ENCODE data around the gene NOCT.
"Not testable (repeated sequence)": the region's sequence is repeated elsewhere in the genome, so short reads cannot be mapped to it uniquely, and the experiment has no call there.

The NOCT gene

GRCh38 chr4:138984647-138985046 is 30.9 kb upstream of the NOCT start:
- CTCF ChIA-PET: no interaction called here

GRCh38 chr4:138992676-138993075 is 22.9 kb upstream of the NOCT start:
- ChIA-PET POLR2A (no interaction called here), CTCF (no interaction called here)
- no peak for TF ChIP-seq CTCF (IDR thresholded peaks at IDR 0.05; ENCODE audit: control extremely low read depth, extremely low read depth, low read depth, missing control alignments)
- DNase-seq (ENCODE audit: extremely low spot score): no peak

More at GRCh38 chr4:138984647-138985046, 30.9 kb upstream of the NOCT start:
- TF ChIP-seq CTCF (IDR thresholded peaks at IDR 0.05; ENCODE audit: control extremely low read depth, extremely low read depth, low read depth, missing control alignments): no peak
- POLR2A ChIA-PET: no interaction called here
- no peak for DNase-seq (ENCODE audit: extremely low spot score)

- ChIA-PET POLR2A (no interaction called here), CTCF (no interaction called here)
- DNase-seq (ENCODE audit: extremely low spot score): no peak
- TF ChIP-seq CTCF (IDR thresholded peaks at IDR 0.05; ENCODE audit: control extremely low read depth, extremely low read depth, low read depth, missing control alignments): no peak
These were observed 19.5 kb upstream of the NOCT start for GRCh38 chr4:138996090-138996489.

- ChIA-PET CTCF (interaction anchor here (1.5 kb wide), 1 partner anchor 31 kb away, joined by 4 read pairs; no protein-coding TSS in a partner anchor), POLR2A (no interaction called here)
- no peak for DNase-seq (ENCODE audit: extremely low spot score)
- TF ChIP-seq CTCF (IDR thresholded peaks at IDR 0.05; ENCODE audit: control extremely low read depth, extremely low read depth, low read depth, missing control alignments): no peak
These were observed 15.9 kb upstream of the NOCT start for GRCh38 chr4:138999666-139000065.

GRCh38 chr4:139000134-139000533 is 15.4 kb upstream of the NOCT start:
- CTCF ChIA-PET: interaction anchor here (1.5 kb wide), 2 partner anchors 19 to 31 kb away, joined by 3 to 4 read pairs; no protein-coding TSS in a partner anchor
- DNase-seq (ENCODE audit: extremely low spot score): not testable (repeated sequence)

GRCh38 chr4:139001430-139001829 is 14.2 kb upstream of the NOCT start:
- DNase-seq (ENCODE audit: extremely low spot score); POLR2A ChIA-PET: not testable (repeated sequence)
- CTCF ChIA-PET: interaction anchor here (1.5 kb wide), 1 partner anchor 18 kb away, joined by 3 read pairs; no protein-coding TSS in a partner anchor

More at GRCh38 chr4:139000134-139000533, 15.4 kb upstream of the NOCT start:
- POLR2A ChIA-PET: not testable (repeated sequence)

- DNase-seq (ENCODE audit: extremely low spot score); POLR2A ChIA-PET: not testable (repeated sequence)
- CTCF ChIA-PET: interaction anchor here (1.5 kb wide), 1 partner anchor 27 kb away, joined by 7 read pairs; no protein-coding TSS in a partner anchor
These were observed 11.9 kb upstream of the NOCT start for GRCh38 chr4:139003668-139004067.

GRCh38 chr4:139005774-139006173 is 9.8 kb upstream of the NOCT start:
- DNase-seq (ENCODE audit: extremely low spot score): no peak
- ChIA-PET POLR2A (no interaction called here), CTCF (no interaction called here)
- TF ChIP-seq CTCF (IDR thresholded peaks at IDR 0.05; ENCODE audit: control extremely low read depth, extremely low read depth, low read depth, missing control alignments): no peak
